WERI-Rb-1 (cell line): ENCODE measurements around the gene LTB.
A peak's percentile ranks its signal among the peaks of the same experiment; 100 is the strongest.

Experiments used
- DNase-seq: peaks from one replicate; pipeline ENCODE4 v3.0.0-alpha.2; 2020
- H3K27ac ChIP-seq: fragments of 250-450 bp; sonication (Bioruptor Pico); 2 replicates; pipeline ENCODE4 v1.5.1; 2020; ENCODE audit warnings: mild to moderate bottlenecking, moderate library complexity
- H3K27me3 ChIP-seq: fragments of 250-450 bp; sonication (Bioruptor Pico); 2 replicates; pipeline ENCODE4 v1.5.1; 2021; ENCODE audit warnings: mild to moderate bottlenecking, low read depth, moderate library complexity; ENCODE audit not compliant: insufficient read depth, severe bottlenecking
- H3K36me3 ChIP-seq: fragments of 250-450 bp; sonication (Bioruptor Pico); 2 replicates; pipeline ENCODE4 v1.5.1; 2020; ENCODE audit warnings: mild to moderate bottlenecking, moderate library complexity
- H3K4me3 ChIP-seq: 2 replicates; pipeline ENCODE4 v1.5.1; 2011; ENCODE audit warnings: low read depth, mild to moderate bottlenecking, control low read depth, low read length
- H3K9me3 ChIP-seq: fragments of 250-450 bp; sonication (Bioruptor Pico); 2 replicates; pipeline ENCODE4 v1.5.1; 2021; ENCODE audit warnings: mild to moderate bottlenecking, moderate library complexity; ENCODE audit not compliant: severe bottlenecking
- TF ChIP-seq, protein P1 (sequence below): IDR thresholded peaks from 2 replicates; pipeline ENCODE4 v1.5.1; 2011; ENCODE audit warnings: low read depth, mild to moderate bottlenecking, control low read depth, inconsistent platforms, low read length

Gene LTB

DNA sequence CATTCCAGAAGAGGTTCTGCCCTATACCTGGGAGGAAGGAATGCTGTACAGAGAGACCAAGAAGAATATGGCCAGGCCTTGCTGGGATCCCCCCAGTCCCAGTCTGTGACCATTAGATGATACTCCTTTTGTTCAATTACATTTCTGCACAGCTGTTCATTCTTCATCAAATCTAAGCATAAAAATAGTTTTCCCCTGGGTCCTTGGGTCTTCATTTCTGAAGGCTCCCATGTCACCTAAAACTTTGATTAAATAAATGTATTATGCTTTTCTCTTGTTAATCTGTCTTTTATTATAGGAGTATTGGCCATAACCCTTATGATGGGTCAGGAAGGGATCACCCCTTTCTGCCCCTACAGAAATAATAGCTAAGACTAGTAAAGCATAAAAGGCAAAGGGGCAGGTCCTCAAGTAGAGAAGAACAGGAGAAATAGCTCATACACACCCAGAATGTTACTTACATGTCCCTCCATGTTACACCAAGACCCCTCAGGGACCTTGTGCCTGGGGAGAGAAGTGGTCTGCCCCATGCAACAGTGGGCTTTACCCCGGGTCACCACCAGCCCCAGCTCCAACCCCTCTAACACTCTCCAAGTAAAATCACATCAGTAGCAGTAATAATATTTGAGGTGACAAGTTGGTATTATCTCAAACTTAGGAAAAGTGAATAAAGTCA lies 12.2 kb downstream of the LTB start:
- TF ChIP-seq, protein P1, sequence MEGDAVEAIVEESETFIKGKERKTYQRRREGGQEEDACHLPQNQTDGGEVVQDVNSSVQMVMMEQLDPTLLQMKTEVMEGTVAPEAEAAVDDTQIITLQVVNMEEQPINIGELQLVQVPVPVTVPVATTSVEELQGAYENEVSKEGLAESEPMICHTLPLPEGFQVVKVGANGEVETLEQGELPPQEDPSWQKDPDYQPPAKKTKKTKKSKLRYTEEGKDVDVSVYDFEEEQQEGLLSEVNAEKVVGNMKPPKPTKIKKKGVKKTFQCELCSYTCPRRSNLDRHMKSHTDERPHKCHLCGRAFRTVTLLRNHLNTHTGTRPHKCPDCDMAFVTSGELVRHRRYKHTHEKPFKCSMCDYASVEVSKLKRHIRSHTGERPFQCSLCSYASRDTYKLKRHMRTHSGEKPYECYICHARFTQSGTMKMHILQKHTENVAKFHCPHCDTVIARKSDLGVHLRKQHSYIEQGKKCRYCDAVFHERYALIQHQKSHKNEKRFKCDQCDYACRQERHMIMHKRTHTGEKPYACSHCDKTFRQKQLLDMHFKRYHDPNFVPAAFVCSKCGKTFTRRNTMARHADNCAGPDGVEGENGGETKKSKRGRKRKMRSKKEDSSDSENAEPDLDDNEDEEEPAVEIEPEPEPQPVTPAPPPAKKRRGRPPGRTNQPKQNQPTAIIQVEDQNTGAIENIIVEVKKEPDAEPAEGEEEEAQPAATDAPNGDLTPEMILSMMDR = no peak

DNA sequence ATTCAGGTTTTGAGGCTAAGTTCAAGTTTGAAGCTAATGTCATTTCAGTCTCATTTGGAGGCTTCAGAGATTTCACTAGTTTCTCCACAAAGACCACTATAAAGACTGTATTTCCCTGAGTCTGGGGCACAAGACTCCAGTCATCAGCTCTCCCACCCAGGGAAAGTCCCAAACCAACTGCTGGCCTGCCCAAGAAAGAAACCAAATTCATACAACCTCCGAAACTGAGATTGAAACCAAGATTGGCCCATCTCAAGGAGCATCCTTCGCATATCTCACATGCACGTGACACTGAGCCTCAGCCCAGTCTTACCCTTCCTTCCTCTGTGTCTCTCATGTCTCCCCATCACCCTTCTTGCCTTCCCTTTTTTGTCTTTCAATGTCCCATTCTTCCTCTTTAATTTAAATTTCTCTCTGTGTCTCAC lies 13.7 kb downstream of the LTB start:
- Histone ChIP-seq H3K4me3 (no peak overlapping the region), H3K27ac (no peak overlapping the region), H3K36me3 (no peaks in the 10 kb centered on the region), H3K9me3 (no peaks in the 10 kb centered on the region), H3K27me3 (no peaks in the 10 kb centered on the region)
- no peak for DNase-seq
- TF ChIP-seq, protein P1 = no peak

More for the DNA sequence above, 12.2 kb downstream of the LTB start:
- Histone ChIP-seq H3K27me3 (no peaks in the 10 kb centered on the region), H3K27ac (no peak overlapping the region), H3K36me3 (no peaks in the 10 kb centered on the region), H3K9me3 (no peaks in the 10 kb centered on the region), H3K4me3 (no peak overlapping the region)
- no peak for DNase-seq

DNA sequence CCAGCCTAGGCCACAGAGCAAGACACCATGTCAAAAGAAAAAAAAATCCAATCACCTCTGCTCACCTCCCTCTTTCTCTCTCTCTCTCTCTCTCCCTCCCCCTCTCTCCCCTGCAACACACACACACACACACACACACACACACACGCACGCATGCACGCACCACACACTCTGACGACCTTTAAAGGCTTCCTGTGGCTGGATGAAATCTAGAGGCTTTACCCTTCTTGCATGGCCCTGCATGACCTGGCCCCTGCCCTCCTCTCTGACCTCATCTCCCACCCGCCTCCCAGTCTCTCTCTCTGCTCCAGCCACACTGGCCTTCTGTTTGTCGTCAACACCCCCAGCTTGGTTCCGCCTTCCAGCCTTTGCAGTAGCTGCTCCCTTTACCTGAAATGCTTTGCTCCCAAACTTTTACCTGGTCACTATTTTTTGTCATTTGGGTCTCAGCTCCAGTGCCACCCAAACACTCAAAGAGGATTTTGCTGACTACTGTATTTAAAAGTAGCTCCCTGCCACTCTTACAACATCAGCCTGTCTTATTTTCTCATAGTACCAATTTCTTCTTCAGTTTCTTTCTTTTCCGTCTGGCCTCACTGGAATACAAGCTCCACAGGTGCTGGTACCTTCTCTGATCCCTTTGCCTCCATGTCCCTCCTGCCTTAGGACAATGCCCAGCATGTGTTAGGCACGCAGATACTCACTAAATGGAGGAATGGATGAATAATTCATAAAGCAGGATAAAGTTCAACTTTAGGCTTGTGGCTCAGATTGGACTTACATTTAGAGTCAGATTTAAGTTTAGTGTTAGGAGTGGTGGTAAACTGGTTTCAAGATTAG lies 14.5 kb downstream of the LTB start:
- DNase-seq = peak; percentile 50
- Histone ChIP-seq H3K27me3 (no peaks in the 10 kb centered on the region), H3K4me3 (no peak overlapping the region), H3K27ac (no peak overlapping the region), H3K36me3 (no peaks in the 10 kb centered on the region), H3K9me3 (no peaks in the 10 kb centered on the region)
- TF ChIP-seq, protein P1 = no peak

DNA sequence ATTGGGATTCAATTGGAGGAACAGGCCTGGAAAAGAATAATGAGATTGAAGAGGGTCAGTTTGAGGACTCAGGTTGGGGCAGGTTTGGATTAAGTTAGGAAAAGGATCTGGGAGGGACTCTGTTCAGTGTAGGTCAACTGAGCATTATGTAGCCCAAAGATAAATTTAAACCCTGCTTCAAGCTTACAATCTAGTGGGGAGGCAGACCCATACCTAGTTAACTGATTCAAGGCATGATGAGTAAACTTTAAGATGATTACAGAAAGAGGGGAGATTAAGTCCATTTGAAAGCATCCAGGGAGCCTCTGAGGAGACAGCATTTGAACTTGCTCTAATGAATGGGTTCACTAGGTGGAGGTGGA lies 21.5 kb downstream of the LTB start:
- TF ChIP-seq, protein P1 = no peak

DNA sequence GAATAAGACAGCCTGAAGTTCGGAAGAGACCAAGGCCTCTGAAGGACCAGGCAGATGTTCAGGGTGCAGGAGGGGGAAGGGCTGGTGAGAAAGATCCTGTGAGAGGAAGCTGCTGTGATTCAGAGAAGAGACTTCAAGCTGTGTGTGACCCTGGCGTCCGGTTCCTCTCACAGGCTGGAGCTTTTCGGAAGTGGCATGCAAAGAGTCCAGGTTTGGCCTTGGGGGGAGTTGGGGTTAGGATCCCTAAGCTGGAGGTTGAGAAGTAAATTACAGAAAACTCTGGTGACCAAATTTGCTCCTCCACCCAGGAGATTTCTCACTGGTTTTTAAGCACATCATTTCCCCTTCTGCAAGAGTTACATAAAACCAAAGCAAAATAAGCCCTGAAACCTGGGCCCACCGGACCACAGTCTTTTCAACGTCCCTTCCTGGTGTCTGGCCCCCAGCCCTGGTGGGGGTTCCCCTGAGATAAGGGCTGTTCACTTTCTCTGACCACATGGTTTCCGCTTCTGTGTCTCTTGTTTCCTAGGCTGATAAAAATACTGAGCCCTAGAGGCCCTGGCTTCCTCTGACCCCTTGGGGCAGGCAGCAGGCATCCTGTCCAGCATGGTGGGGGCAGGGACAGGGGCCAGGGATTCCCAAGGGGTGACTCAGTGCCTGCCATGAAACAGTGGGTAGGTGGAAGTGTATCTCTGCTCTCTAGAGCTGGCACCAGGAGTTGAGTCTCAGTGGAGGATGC lies 22.1 kb downstream of the LTB start:
- Histone ChIP-seq H3K27ac (peak overlapping the region; percentile 5), H3K4me3 (no peak overlapping the region)
- TF ChIP-seq, protein P1 = no peak

More for the DNA sequence above, 21.5 kb downstream of the LTB start:
- peaks cover 49% of the 10 kb centered on the region for H3K36me3 ChIP-seq
- no peaks in the 10 kb centered on the region for H3K27me3 ChIP-seq
- no peaks in the 10 kb centered on the region for H3K9me3 ChIP-seq
- H3K27ac ChIP-seq = peak overlapping the region; percentile 5
- no peak for DNase-seq
- H3K4me3 ChIP-seq = no peak overlapping the region

More for the DNA sequence above, 22.1 kb downstream of the LTB start:
- peak; percentile 45 for DNase-seq
- no peaks in the 10 kb centered on the region for H3K9me3 ChIP-seq
- no peaks in the 10 kb centered on the region for H3K27me3 ChIP-seq
- peaks cover 49% of the 10 kb centered on the region for H3K36me3 ChIP-seq
